BJ (cell line): ENCODE results near the gene CCDC154. TPM values are rescaled to one million over a fixed set of nuclear protein-coding genes. Genes with fewer than 3 reads are reported as not detected.

ENCODE experiments used
- CTCF ChIA-PET: fragments of 350-600 bp; formaldehyde crosslinking; extraction: SDS; loops from one replicate; lab custom pipeline; 2021; ENCODE audit warnings: antibody characterized with exemption, inconsistent platforms; lab: Yijun Ruan, JAX
- POLR2A ChIA-PET: fragments of 300-600 bp; sonication (Branson Sonifier 250); formaldehyde crosslinking; extraction: SDS; loops from one replicate; lab custom pipeline; 2021; ENCODE audit warnings: antibody characterized with exemption; lab: Charles Lee
- DNase-seq: peaks from one replicate; pipeline ENCODE4 v3.0.0-alpha.2; 2011; ENCODE audit warnings: low read depth
- H3K27me3 ChIP-seq: 2 replicates; pipeline ENCODE4 v1.6.0; 2011; ENCODE audit warnings: low read length; ENCODE audit not compliant: control insufficient read depth, insufficient read depth
- H3K36me3 ChIP-seq: 2 replicates; pipeline ENCODE4 v1.5.1; 2011; ENCODE audit warnings: low read length; ENCODE audit not compliant: control insufficient read depth, insufficient read depth
- H3K4me3 ChIP-seq: 2 replicates; pipeline ENCODE4 v1.5.1; 2011; ENCODE audit warnings: low read depth, mild to moderate bottlenecking, control low read depth, low read length
- CTCF ChIP-seq: IDR thresholded peaks from 2 replicates; pipeline ENCODE4 v1.5.1; 2011; ENCODE audit warnings: low read depth, mild to moderate bottlenecking, control low read depth, inconsistent platforms, low read length, moderate library complexity; ENCODE audit not compliant: insufficient read depth
- polyA plus RNA-seq: library from polyadenylated mRNA; depleted of rRNA; stranded (reverse); fragments of >200 nt; gene quantifications from 2 replicates; pipeline ENCODE4 v1.2.3, GENCODE V29; 2011

Gene CCDC154
- polyA plus RNA-seq, 1 experiment: 0.04 TPM

GRCh38 chr16:1457489-1458245 is 13.3 kb upstream of the CCDC154 start:
- ChIA-PET CTCF (no interaction called here), POLR2A (no interaction called here)
- H3K4me3 ChIP-seq: no peak overlapping the region
- H3K36me3 ChIP-seq: peaks cover 20% of the 10 kb centered on the region
- TF ChIP-seq CTCF: no peak
- DNase-seq: no peak
- no peaks in the 10 kb centered on the region for H3K27me3 ChIP-seq

DNA sequence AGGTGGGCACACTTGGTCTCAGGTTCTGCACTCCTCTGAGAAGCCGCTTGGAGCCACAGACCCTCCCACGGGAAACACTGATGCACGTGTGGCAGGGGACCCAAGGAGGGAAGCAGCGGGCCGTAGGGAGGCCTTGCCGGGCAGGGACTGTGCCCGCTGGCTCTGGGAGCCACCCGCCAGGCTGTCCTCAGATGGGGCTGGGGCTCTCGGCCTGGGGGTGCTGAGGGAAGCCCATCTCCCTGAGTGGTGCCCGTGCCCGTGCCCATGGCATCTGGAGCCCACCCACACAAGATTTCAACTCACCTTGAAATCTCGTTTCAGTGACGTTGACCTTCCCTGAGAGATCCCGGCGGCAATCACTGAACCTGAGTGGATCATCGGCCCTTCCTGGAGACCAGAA is 12.6 kb upstream of the CCDC154 start:
- Histone ChIP-seq H3K36me3 (peaks cover 22% of the 10 kb centered on the region), H3K27me3 (no peaks in the 10 kb centered on the region), H3K4me3 (no peak overlapping the region)
- CTCF ChIA-PET: no interaction called here
- DNase-seq: no peak
- TF ChIP-seq CTCF: no peak
- POLR2A ChIA-PET: no interaction called here

- ChIA-PET POLR2A (no interaction called here), CTCF (no interaction called here)
- peaks cover 29% of the 10 kb centered on the region for H3K36me3 ChIP-seq
- TF ChIP-seq CTCF: no peak
- no peaks in the 10 kb centered on the region for H3K27me3 ChIP-seq
- no peak overlapping the region for H3K4me3 ChIP-seq
- DNase-seq: no peak
Observed at GRCh38 chr16:1455190-1456171, 11.1 kb upstream of the CCDC154 start.

GRCh38 chr16:1454561-1454960 is 10.2 kb upstream of the CCDC154 start:
- Histone ChIP-seq H3K4me3 (no peak overlapping the region), H3K27me3 (no peaks in the 10 kb centered on the region), H3K36me3 (peaks cover 26% of the 10 kb centered on the region)
- no peak for TF ChIP-seq CTCF
- ChIA-PET CTCF (no interaction called here), POLR2A (no interaction called here)
- no peak for DNase-seq

DNA sequence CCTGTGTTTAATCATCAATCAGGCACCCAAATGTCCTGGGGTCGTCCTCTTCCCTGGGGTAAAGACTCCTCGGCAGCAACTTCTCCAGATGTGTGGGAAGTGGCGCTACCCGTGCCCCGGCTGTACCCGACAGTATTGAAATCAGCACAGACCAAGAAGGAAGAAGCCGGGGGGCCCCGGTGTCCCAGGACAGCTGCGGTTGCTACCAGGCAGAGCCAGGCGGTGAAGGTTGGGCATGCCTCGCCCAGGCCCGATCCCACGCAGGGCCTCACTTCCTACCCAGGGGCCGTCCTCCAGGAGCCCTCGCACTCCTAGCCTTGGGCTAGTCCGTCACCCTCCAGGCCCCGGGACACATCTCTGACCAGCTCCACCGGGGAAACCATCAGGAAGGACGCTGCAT is 9.0 kb upstream of the CCDC154 start:
- Histone ChIP-seq H3K4me3 (no peak overlapping the region), H3K36me3 (peaks cover 33% of the 10 kb centered on the region), H3K27me3 (no peaks in the 10 kb centered on the region)
- ChIA-PET CTCF (no interaction called here), POLR2A (no interaction called here)
- TF ChIP-seq CTCF: no peak
- DNase-seq: no peak
